ENCODE results near the gene KCNH1.

Gene KCNH1

GRCh38 chr1:210750468-210750867, 383.5 kb downstream of the KCNH1 start:
- no peak for DNase-seq

DNA sequence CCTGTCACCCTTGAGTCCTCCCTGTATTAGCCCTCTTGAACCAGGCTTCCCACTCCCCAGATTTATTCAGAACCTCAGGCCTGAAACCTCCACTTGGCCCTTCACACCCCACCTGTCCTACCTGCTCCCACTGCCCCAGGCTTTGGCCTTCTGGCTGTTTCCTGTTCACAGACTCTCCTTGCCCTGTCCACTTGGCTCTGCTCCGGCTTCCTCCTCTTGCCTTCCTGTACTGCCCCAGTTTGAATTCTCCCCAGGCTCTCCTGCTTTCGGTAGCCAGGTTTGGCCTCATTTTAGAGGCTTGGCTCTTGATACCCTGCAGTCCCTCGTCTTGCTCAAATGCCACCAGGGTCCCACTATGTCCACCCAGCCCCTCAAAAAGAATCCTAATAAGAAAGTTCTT, 385.2 kb downstream of the KCNH1 start:
- no peak for DNase-seq

GRCh38 chr1:210747890-210748289, 386.1 kb downstream of the KCNH1 start:
- no peak for DNase-seq

DNA sequence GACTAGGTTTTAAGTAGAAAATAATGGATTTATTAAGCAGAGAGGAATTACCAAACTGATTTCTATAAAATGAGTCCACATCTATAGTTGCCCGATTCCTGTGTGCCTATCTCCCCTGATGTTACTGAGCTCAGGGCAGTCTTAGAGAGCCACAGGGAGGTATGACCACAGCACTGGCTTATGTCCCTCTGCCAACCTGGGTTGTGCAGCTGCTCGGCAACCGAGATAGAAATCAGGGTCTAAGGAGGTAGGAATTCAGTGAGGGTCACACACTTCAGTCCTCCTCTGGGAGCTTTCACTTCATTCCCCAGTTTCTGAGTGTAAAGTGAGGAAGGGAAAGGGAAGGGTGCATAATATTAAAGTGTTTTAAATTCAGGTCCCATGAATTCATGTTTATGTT, 386.8 kb downstream of the KCNH1 start:
- DNase-seq, result no peak

DNA sequence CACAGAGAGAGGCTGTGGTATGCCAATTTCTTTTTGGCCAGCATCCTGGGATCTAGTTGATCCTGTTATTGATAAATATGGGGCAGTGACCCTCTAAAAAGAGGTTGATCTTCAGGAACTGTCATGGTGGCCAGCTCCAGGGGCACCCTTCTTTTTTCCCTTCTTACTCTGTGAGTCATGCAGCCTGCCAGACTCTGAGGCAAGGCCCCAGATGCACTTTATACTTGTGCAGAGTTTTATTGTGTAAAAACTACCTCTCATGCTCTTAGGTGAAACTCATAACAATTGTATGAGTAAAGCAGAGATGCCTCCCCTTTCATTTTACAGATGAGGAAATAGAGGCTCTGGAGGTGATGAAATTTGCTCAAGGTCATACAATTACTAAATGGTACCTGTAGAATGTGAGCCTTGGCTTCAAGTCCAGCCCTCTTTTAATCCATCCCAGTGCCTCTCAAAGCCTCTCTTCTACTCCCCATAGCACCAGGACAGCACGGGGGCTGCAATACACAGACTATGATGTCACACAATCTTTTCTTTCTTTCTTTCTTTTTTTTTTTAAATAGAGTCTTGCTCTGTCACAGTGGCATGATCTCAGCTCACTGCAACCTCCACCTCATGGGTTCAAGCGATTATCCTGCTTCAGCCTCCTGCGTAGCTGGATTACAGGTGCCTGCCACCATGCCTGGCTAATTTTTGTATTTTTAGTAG, 387.8 kb downstream of the KCNH1 start:
- no peak for DNase-seq

- no peak for DNase-seq
Observed at GRCh38 chr1:210743038-210743437, 390.9 kb downstream of the KCNH1 start.

- no peak for DNase-seq
Observed at GRCh38 chr1:210741564-210741963, 392.4 kb downstream of the KCNH1 start.

DNA sequence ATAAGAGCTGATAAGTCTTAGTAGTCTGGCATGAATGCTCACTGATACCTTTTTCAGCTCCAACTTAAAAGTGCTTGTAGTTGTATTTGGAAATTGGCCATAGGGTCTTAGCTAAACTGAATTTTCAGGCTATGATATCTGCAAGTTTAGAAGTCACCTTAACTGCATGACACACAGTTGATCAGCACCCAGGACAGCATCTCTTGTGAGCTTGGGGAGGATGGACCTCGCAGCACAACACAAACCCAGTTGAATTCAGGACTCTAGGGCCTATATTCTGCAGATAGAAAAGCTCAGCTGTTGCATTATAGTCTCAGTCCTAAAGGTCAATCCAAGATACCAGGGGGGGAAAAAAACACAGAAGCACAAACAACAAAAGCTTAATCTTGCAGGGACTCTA, 394.3 kb downstream of the KCNH1 start:
- DNase-seq, result no peak

GRCh38 chr1:210738256-210738655, 395.7 kb downstream of the KCNH1 start:
- no peak for DNase-seq

DNA sequence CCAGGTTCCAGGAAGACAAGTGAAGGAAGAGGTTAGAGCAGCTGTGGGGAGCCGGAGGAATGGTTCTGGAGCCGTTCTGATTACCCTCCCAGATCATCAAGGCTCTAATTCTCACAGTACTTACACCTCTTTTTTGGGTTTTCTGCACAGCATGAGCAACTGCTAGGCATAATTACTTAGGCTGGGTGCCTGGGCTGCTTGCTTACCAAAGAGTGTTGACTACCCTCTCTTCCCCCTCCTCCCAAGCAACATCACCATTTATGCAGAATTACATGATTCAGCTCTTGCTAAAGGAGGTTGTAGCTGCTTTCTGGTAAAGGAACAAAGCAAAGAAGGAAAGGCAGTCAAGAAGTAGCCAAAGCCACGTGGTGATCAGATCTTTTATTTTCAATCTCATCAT, 397.2 kb downstream of the KCNH1 start:
- no peak for DNase-seq

DNA sequence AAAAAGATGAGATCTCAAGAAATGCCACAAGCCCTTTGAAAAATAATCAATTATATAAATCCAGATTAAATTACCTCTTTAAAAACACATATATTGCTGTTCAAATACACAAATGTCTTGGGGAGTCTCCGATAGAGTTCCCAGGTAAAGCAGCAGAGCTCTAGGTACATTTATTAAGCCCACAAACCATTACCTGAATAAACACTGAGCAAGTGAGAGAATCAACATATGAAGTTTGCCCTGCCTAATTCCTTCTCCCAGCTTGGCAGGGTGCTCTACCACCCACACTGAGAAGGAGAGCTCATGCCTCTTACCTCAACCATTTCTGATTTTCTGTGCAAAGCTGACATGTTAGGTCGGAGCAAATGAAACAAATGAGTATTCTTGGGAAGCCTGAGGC, 402.4 kb downstream of the KCNH1 start:
- no peak for DNase-seq

DNA sequence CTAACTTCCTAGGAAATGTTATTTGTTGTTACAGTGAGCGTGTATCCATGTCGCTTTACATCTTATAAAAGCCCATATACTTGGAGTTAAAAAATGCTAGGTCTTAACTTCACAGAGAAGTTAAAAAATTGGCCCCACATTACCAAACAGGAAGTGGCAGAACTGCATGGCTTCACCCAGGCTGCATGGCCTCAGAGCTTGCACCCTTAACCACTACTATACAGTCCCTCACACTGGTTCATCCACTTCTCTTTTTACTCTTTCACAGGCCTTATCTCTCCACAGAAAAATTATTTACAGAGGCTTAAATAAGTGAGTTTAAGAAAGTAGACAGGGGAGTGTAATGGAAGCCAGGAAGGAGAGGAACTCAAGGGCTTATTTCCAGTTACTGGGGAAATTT, 402.8 kb downstream of the KCNH1 start:
- no peak for DNase-seq

GRCh38 chr1:210730023-210730422, 403.9 kb downstream of the KCNH1 start:
- DNase-seq, result no peak

- DNase-seq, result no peak
Observed at GRCh38 chr1:210728437-210729149, 405.4 kb downstream of the KCNH1 start.

DNA sequence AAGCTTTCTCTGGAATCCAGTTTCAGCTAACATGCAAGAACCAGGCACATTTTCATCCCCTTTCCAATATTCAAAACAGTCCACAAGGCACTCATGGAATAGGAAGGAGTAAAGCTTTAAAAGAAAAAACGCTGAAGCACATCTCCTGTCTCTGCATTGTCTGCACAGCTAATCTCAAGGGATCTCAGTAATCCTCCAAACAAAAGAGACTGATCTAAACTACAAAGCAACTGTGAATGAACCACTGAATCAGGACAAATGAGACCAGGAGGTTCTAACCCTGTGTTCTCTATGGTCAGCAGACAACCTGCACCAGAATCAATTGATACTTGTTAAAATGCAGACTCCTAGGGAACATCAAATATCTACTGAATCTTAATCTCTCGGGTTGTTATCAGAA, 406.2 kb downstream of the KCNH1 start:
- DNase-seq, result no peak

DNA sequence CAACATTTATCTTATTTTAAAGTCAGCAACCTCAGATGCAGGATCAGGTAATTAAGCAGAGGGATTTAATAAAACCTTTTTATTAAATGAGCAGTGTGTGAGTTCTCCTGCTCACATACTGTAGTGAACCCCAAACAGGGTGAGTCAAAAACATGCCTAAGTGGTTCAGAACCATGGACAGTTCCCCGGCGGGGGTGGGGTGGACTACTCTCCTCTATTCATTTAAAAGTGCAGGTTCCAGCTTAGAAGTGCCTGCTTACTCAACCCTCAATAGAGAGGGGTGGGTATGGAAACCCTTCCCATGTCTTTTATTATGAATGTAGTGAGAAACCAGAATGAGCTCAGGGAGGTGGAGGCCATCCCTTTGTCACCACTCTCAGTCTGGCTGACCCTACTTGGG, 407.3 kb downstream of the KCNH1 start:
- DNase-seq, result peak; percentile 28

DNA sequence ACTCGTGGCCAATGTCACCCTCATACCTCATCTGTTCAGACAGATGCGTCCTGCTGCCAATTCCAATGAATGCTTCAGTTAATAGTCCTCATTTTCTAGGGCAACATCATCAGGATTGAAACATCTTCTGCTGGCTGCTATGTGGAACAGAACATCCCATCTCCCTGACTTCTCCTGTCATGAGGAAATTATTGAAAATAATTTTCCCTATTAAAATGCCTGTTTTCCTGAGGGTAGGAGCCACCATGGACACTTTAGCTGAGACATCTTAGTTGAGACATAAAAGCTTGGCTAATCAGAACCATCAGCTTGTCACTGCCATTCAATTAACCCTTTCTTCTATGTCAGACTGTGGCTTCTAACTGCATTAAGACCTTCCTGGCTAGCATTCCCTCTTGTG, 409.2 kb downstream of the KCNH1 start:
- no peak for DNase-seq

- DNase-seq, result no peak
Observed at GRCh38 chr1:210723646-210724045, 410.3 kb downstream of the KCNH1 start.

DNA sequence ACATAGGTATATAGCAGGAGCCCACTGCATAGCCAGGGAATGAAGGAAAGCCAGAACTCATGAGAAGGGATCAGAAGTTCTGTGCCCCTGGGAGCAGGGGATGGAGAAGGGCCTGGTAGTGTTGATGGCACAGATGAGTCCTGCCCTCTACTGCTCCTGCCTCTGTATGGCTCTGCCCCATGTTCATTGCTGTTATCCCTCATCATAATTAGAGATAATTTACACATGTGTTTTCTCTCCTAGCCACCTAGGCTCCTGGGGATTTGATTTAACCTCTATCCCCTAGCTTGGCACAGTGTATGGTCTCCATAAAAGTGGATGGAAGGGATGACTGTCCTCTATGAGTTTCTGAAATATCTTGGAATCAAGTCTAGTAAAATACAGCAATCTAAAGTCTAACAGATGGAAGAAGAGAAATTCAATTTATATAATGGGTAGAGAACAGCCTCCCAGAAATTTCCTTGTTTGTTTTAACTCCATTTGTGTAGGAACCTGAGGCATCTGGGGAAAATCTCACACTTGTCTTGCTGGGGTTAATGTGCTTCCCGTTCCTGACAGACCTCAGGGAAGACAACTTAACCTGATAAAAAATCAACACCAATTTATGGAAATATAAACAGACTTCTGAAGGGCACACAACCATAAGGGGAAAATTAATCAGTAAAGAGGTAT, 411.4 kb downstream of the KCNH1 start:
- no peak for DNase-seq

- DNase-seq, result no peak
Observed at GRCh38 chr1:210715072-210715471, 418.9 kb downstream of the KCNH1 start.

DNA sequence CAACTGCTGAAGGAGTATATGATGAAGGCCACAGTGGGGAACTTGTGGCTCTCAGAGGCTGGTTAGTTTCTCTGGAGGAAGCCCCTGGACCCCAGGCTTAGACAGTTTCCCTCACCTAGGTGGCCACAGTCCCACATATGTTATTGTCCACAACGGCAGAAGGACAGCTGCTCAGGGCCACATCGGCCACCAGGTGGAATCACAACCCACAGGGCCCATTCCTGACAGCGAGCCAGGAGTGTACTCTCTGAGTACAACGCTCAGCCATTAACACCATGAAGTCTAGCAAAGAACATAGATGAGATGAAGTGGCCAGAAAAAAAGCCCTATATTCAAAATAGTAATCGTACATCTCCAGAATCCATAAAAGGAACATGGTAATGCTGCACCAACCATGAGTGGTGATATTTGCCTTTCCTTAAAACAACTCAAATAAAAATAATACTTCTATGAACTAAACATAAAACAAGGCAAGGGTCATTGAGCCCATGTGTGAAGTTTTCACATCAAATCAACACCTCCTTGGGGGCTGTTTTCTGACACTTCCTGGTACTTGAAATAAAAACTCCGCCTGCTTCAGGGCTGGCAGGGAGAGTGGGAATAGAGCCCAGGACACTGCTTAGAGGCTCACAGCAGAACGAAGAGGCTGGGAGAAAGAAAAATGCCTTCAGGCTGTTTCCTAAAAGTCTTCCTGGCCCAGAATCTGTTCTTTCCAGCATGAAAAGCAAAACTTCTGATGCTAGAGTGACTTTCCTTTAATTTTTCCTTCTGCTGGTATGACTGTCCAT, 421.9 kb downstream of the KCNH1 start:
- no peak for DNase-seq

DNA sequence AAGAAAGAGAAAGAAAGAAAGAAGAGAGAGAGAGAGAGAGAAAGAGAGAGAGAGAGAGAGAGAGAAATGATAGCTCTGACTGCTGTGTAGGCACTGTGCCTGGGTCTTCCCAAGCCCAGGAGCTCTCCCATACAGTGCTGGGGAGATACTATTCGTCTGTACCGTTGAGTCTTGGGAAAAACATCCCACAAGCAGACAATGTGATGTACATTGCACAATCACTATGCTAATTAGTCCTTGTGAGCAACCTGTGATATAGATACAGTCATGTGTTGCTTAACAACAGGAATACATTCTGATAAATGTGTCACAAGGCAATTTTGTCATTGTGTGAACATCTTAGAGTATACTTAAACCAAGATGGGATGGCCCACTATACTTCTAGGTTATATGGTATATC, 424.2 kb downstream of the KCNH1 start:
- DNase-seq, result no peak

Data from RPMI8226 (cell line).